NCI-H146 treated with DMSO at 0.1 percent for 48 hours (cell line): ENCODE measurements around the gene AIMP1.
A peak's percentile ranks its signal among the peaks of the same experiment; 100 is the strongest.

Experiments
- DNase-seq: peaks from one replicate; lab custom pipeline; 2025; ENCODE audit not compliant: unreplicated experiment; lab: John Stamatoyannopoulos, UW

AIMP1 gene

GRCh38 chr4:106315968-106316772, at the start of gene AIMP1, which contains the start of gene TBCK:
TSS of gene AIMP1 (plus strand) at chr4:106316550. CDS start at chr4:106325010, 8,460 bp downstream.
TSS of gene TBCK (minus strand) at chr4:106316209. CDS start at chr4:106308960, 7,249 bp downstream.
- peak; percentile 61 for DNase-seq

- no peak for DNase-seq
Observed at GRCh38 chr4:106268786-106269185, 47.6 kb upstream of the AIMP1 start.

- DNase-seq, result no peak
Observed at GRCh38 chr4:106269711-106270110, 46.6 kb upstream of the AIMP1 start.

- no peak for DNase-seq
Observed at GRCh38 chr4:106270736-106271135, 45.6 kb upstream of the AIMP1 start.

GRCh38 chr4:106273831-106274230, 42.5 kb upstream of the AIMP1 start:
- no peak for DNase-seq

- DNase-seq, result no peak
Observed at GRCh38 chr4:106277140-106277675, 39.1 kb upstream of the AIMP1 start.

- DNase-seq, result no peak
Observed at GRCh38 chr4:106284227-106284626, 32.1 kb upstream of the AIMP1 start.

GRCh38 chr4:106286611-106287010, 29.7 kb upstream of the AIMP1 start:
- no peak for DNase-seq

- DNase-seq, result no peak
Observed at GRCh38 chr4:106287353-106287969, 28.9 kb upstream of the AIMP1 start.

GRCh38 chr4:106289737-106290136, 26.6 kb upstream of the AIMP1 start:
- DNase-seq, result no peak

- no peak for DNase-seq
Observed at GRCh38 chr4:106291678-106292077, 24.7 kb upstream of the AIMP1 start.

GRCh38 chr4:106294062-106294461, 22.3 kb upstream of the AIMP1 start:
- no peak for DNase-seq

- DNase-seq, result no peak
Observed at GRCh38 chr4:106297245-106298035, 18.9 kb upstream of the AIMP1 start.

GRCh38 chr4:106299977-106300376, 16.4 kb upstream of the AIMP1 start:
- DNase-seq, result no peak

- no peak for DNase-seq
Observed at GRCh38 chr4:106301393-106302061, 14.8 kb upstream of the AIMP1 start.

- no peak for DNase-seq
Observed at GRCh38 chr4:106302062-106302438, 14.3 kb upstream of the AIMP1 start.

GRCh38 chr4:106303548-106304281, 12.6 kb upstream of the AIMP1 start:
- DNase-seq, result no peak

GRCh38 chr4:106304632-106305031, 11.7 kb upstream of the AIMP1 start:
- no peak for DNase-seq

GRCh38 chr4:106305435-106306055, 10.8 kb upstream of the AIMP1 start:
- no peak for DNase-seq

- no peak for DNase-seq
Observed at GRCh38 chr4:106306561-106306960, 9.8 kb upstream of the AIMP1 start.
